GM12864 (cell line): ENCODE data around the gene MAP3K15.

Source experiments
- DNase-seq: peaks from one replicate; pipeline ENCODE4 v3.0.0-alpha.2; 2011; ENCODE audit warnings: low read depth
- H3K4me3 ChIP-seq: 2 replicates; pipeline ENCODE4 v1.5.1; 2011; ENCODE audit warnings: mild to moderate bottlenecking, low read depth, low read length, control low read depth
- TF ChIP-seq, protein P1 (sequence below): IDR thresholded peaks from 2 replicates; pipeline ENCODE4 v1.5.1; 2011; ENCODE audit warnings: low read depth, mild to moderate bottlenecking, moderate library complexity, low read length, control low read depth, inconsistent platforms; ENCODE audit errors: missing control alignments

The MAP3K15 gene, protein sequence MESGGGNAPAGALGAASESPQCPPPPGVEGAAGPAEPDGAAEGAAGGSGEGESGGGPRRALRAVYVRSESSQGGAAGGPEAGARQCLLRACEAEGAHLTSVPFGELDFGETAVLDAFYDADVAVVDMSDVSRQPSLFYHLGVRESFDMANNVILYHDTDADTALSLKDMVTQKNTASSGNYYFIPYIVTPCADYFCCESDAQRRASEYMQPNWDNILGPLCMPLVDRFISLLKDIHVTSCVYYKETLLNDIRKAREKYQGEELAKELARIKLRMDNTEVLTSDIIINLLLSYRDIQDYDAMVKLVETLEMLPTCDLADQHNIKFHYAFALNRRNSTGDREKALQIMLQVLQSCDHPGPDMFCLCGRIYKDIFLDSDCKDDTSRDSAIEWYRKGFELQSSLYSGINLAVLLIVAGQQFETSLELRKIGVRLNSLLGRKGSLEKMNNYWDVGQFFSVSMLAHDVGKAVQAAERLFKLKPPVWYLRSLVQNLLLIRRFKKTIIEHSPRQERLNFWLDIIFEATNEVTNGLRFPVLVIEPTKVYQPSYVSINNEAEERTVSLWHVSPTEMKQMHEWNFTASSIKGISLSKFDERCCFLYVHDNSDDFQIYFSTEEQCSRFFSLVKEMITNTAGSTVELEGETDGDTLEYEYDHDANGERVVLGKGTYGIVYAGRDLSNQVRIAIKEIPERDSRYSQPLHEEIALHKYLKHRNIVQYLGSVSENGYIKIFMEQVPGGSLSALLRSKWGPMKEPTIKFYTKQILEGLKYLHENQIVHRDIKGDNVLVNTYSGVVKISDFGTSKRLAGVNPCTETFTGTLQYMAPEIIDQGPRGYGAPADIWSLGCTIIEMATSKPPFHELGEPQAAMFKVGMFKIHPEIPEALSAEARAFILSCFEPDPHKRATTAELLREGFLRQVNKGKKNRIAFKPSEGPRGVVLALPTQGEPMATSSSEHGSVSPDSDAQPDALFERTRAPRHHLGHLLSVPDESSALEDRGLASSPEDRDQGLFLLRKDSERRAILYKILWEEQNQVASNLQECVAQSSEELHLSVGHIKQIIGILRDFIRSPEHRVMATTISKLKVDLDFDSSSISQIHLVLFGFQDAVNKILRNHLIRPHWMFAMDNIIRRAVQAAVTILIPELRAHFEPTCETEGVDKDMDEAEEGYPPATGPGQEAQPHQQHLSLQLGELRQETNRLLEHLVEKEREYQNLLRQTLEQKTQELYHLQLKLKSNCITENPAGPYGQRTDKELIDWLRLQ (N-terminal part only)

GRCh38 chrX:19514791-19515614 is at the start of gene MAP3K15:
TSS of gene MAP3K15 (minus strand) at chrX:19515508. CDS start at chrX:19515261, 247 bp downstream.
- DNase-seq, result no peak
- TF ChIP-seq, protein P1, sequence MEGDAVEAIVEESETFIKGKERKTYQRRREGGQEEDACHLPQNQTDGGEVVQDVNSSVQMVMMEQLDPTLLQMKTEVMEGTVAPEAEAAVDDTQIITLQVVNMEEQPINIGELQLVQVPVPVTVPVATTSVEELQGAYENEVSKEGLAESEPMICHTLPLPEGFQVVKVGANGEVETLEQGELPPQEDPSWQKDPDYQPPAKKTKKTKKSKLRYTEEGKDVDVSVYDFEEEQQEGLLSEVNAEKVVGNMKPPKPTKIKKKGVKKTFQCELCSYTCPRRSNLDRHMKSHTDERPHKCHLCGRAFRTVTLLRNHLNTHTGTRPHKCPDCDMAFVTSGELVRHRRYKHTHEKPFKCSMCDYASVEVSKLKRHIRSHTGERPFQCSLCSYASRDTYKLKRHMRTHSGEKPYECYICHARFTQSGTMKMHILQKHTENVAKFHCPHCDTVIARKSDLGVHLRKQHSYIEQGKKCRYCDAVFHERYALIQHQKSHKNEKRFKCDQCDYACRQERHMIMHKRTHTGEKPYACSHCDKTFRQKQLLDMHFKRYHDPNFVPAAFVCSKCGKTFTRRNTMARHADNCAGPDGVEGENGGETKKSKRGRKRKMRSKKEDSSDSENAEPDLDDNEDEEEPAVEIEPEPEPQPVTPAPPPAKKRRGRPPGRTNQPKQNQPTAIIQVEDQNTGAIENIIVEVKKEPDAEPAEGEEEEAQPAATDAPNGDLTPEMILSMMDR, result no peak
- H3K4me3 ChIP-seq, result peak within 1 kb of the TSS; percentile 32

GRCh38 chrX:19564606-19565005 is 49.3 kb upstream of the MAP3K15 start:
- no peak overlapping the region for H3K4me3 ChIP-seq
- DNase-seq, result no peak
- TF ChIP-seq, protein P1, result no peak

- TF ChIP-seq, protein P1, result no peak
Measured at GRCh38 chrX:19563746-19564145, 48.4 kb upstream of the MAP3K15 start.

DNA sequence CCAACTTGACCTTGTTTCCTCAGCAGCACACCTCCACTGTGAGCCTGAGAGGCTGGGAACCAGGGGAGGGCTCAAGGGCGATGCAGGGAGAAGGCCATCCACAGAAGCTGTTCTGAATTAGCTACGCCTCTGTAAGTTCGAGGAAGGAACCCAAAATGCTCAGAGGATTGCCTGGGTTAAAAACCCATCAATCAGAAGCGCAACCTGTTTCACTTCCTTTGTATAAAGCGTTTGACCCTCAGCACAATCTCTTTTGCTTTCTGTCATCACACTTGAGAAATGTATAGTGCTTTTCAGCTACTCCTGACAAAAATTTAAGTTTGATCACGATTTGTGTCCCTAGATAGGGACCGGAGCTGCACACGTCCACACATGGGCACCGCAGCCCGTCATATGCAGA is 48.0 kb upstream of the MAP3K15 start:
- no peak for DNase-seq
- no peak overlapping the region for H3K4me3 ChIP-seq
- TF ChIP-seq, protein P1, result no peak

More at GRCh38 chrX:19563746-19564145, 48.4 kb upstream of the MAP3K15 start:
- H3K4me3 ChIP-seq, result no peak overlapping the region
- DNase-seq, result no peak

- DNase-seq, result no peak
- H3K4me3 ChIP-seq, result no peak overlapping the region
- TF ChIP-seq, protein P1, result no peak
Measured at GRCh38 chrX:19560611-19561010, 45.3 kb upstream of the MAP3K15 start.

DNA sequence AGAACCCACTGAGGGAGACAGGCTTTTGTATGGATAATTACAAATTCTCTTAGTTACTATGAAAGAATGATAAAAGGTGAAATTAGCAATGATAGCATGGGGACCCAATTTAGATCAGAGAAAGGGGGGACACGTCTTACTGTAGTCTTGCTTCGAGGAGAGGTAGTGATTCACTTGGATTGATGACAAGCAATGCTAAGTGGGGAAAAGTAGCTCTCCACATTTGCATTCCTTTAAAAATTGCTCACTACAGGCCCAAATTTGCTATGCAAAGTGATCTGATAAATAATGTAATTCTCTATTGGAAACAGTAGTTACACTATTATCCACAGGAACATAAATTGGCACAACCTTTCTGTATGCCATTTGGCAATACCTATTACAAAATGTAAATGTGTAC is 42.5 kb upstream of the MAP3K15 start:
- TF ChIP-seq, protein P1, result no peak
- no peak for DNase-seq
- H3K4me3 ChIP-seq, result no peak overlapping the region
